Neural cell (in vitro differentiated cells): ENCODE results near the gene SLC36A1. TPM values are rescaled to one million over a fixed set of nuclear protein-coding genes. Genes with fewer than 3 reads are reported as not detected.

Experiments used
- H2AFZ ChIP-seq: fragments of 200-600, 300-800 bp; sonication (generic), shearing (Covaris generic); 2 replicates; pipeline ENCODE4 v1.6.0; 2014; ENCODE audit warnings: low read depth, mild to moderate bottlenecking, antibody characterized with exemption, low read length, moderate library complexity
- H3F3A ChIP-seq: fragments of 200-600 bp; shearing (Covaris generic); 2 replicates; pipeline ENCODE4 v1.6.1; 2016; ENCODE audit warnings: mild to moderate bottlenecking, moderate library complexity, mixed read lengths, antibody characterized with exemption, low read length; ENCODE audit not compliant: insufficient read depth, poor library complexity, severe bottlenecking
- H3K27ac ChIP-seq: fragments of 200-600, 300-800 bp; sonication (generic), shearing (Covaris generic); 2 replicates; pipeline ENCODE4 v1.5.1; 2014; ENCODE audit warnings: mild to moderate bottlenecking, low read length, moderate library complexity
- H3K27me3 ChIP-seq: fragments of 300-800, 200-600 bp; sonication (generic), shearing (Covaris generic); 2 replicates; pipeline ENCODE4 v1.6.0; 2014; ENCODE audit warnings: mild to moderate bottlenecking, low read depth, low read length, moderate library complexity; ENCODE audit not compliant: insufficient read depth
- H3K36me3 ChIP-seq: fragments of 300-800, 200-600 bp; sonication (generic), shearing (Covaris generic); 2 replicates; pipeline ENCODE4 v1.5.1; 2014; ENCODE audit warnings: mild to moderate bottlenecking, antibody characterized with exemption, low read length, moderate library complexity; ENCODE audit not compliant: insufficient read depth
- H3K4me2 ChIP-seq: fragments of 300-800, 200-600 bp; sonication (generic), shearing (Covaris generic); 2 replicates; pipeline ENCODE4 v1.6.0; 2014; ENCODE audit warnings: mild to moderate bottlenecking, low read length
- H3K4me3 ChIP-seq: fragments of 300-800, 200-600 bp; sonication (generic), shearing (Covaris generic); 2 replicates; pipeline ENCODE4 v1.5.1; 2014; ENCODE audit warnings: mild to moderate bottlenecking, low read length, moderate library complexity
- H3K79me2 ChIP-seq: fragments of 200-600 bp; shearing (Covaris generic); replicated peaks from 2 replicates; pipeline ENCODE4 v1.6.0; 2014; ENCODE audit warnings: mild to moderate bottlenecking, low read length, moderate library complexity; ENCODE audit not compliant: insufficient read depth
- H3K9ac ChIP-seq: fragments of 300-800, 200-600 bp; sonication (generic), shearing (Covaris generic); 2 replicates; pipeline ENCODE4 v1.6.1; 2016; ENCODE audit warnings: mild to moderate bottlenecking, low read length, mixed read lengths
- H3K9me2 ChIP-seq: fragments of 200-600 bp; shearing (Covaris generic); 2 replicates; pipeline ENCODE4 v1.6.1; 2016; ENCODE audit warnings: mild to moderate bottlenecking, low read length, mixed read lengths; ENCODE audit not compliant: insufficient read depth
- H3K9me3 ChIP-seq: fragments of 200-600, 300-800 bp; sonication (generic), shearing (Covaris generic); 2 replicates; pipeline ENCODE4 v1.6.1; 2016; ENCODE audit warnings: mild to moderate bottlenecking, mixed run types, low read length, moderate library complexity, mixed read lengths
- H4K20me1 ChIP-seq: fragments of 200-600 bp; shearing (Covaris generic); 2 replicates; pipeline ENCODE4 v1.6.1; 2016; ENCODE audit warnings: mild to moderate bottlenecking, mixed run types; ENCODE audit not compliant: insufficient read depth
- CTCF ChIP-seq: fragments of 450-650 bp; IDR thresholded peaks from 2 replicates; pipeline ENCODE4 v1.5.1; 2014; ENCODE audit warnings: antibody characterized with exemption, mild to moderate bottlenecking, moderate library complexity; ENCODE audit not compliant: poor library complexity, severe bottlenecking
- EP300 ChIP-seq: fragments of 450-650 bp; conservative IDR thresholded peaks from 2 replicates; pipeline ENCODE4 v1.6.1; 2014; ENCODE audit warnings: antibody characterized with exemption, mild to moderate bottlenecking, moderate library complexity; ENCODE audit not compliant: poor library complexity, severe bottlenecking
- EZH2 ChIP-seq: fragments of 200-600, 300-800 bp; shearing (Covaris generic), sonication (generic); IDR thresholded peaks from 2 replicates; pipeline ENCODE4 v1.6.1; 2014; ENCODE audit warnings: antibody characterized with exemption, low read length, borderline replicate concordance, mild to moderate bottlenecking; ENCODE audit not compliant: insufficient read depth, poor library complexity, severe bottlenecking
- MXI1 ChIP-seq: fragments of 450-650 bp; conservative IDR thresholded peaks from 2 replicates; pipeline ENCODE4 v1.6.1; 2014; ENCODE audit warnings: antibody characterized with exemption, mild to moderate bottlenecking; ENCODE audit not compliant: poor library complexity, severe bottlenecking
- POLR2AphosphoS5 ChIP-seq: IDR thresholded peaks from 2 replicates; pipeline ENCODE4 v1.6.1; 2012
- RAD21 ChIP-seq: fragments of 450-650 bp; conservative IDR thresholded peaks from 2 replicates; pipeline ENCODE4 v1.6.1; 2014; ENCODE audit warnings: antibody characterized with exemption, mild to moderate bottlenecking, moderate library complexity
- REST ChIP-seq: IDR thresholded peaks from 2 replicates; pipeline ENCODE4 v1.6.1; 2012; ENCODE audit warnings: borderline replicate concordance
- SMC3 ChIP-seq: fragments of 450-650 bp; conservative IDR thresholded peaks from 2 replicates; pipeline ENCODE4 v1.6.1; 2014; ENCODE audit warnings: antibody characterized with exemption, mild to moderate bottlenecking, moderate library complexity; ENCODE audit not compliant: poor library complexity
- TAF1 ChIP-seq: IDR thresholded peaks from 2 replicates; pipeline ENCODE4 v1.6.1; 2012; ENCODE audit warnings: low read depth
- polyA plus RNA-seq: library from polyadenylated mRNA; depleted of rRNA; stranded (reverse); fragments of >200 nt; gene quantifications from 2 replicates; pipeline ENCODE4 v1.2.3, GENCODE V29; 2014

SLC36A1 gene
- polyA plus RNA-seq, 1 donor from 2014 or later = 5.3 TPM

GRCh38 chr5:151430731-151431130 lies 16.7 kb upstream of the SLC36A1 start:
- no peaks in the 10 kb centered on the region for H3K9me2 ChIP-seq

GRCh38 chr5:151431666-151432065 lies 15.7 kb upstream of the SLC36A1 start:
- Histone ChIP-seq H3K4me3 (no peak overlapping the region), H3K4me2 (no peak overlapping the region), H3K79me2 (no peaks in the 10 kb centered on the region), H2AFZ (no peak overlapping the region), H3K27ac (no peak overlapping the region), H3K36me3 (no peaks in the 10 kb centered on the region), H4K20me1 (no peaks in the 10 kb centered on the region), H3K27me3 (no peaks in the 10 kb centered on the region), H3K9me3 (peaks cover 6% of the 10 kb centered on the region), H3K9me2 (no peaks in the 10 kb centered on the region), H3K9ac (no peak overlapping the region), H3F3A (no peaks in the 10 kb centered on the region)
- TF ChIP-seq RAD21 = no peak
- no peak for TF ChIP-seq REST
- TF ChIP-seq CTCF = no peak
- no peak for TF ChIP-seq SMC3
- TF ChIP-seq EP300 = no peak
- TF ChIP-seq MXI1 = no peak
- TF ChIP-seq TAF1 = no peak

More at GRCh38 chr5:151430731-151431130, 16.7 kb upstream of the SLC36A1 start:
- Histone ChIP-seq H3K4me2 (no peak overlapping the region), H4K20me1 (no peaks in the 10 kb centered on the region), H3K27me3 (no peaks in the 10 kb centered on the region), H3F3A (no peaks in the 10 kb centered on the region), H3K9ac (no peak overlapping the region), H3K4me3 (no peak overlapping the region), H3K79me2 (no peaks in the 10 kb centered on the region), H3K9me3 (peaks cover 6% of the 10 kb centered on the region), H3K27ac (no peak overlapping the region), H2AFZ (no peak overlapping the region), H3K36me3 (no peaks in the 10 kb centered on the region)
- TF ChIP-seq RAD21 = no peak
- TF ChIP-seq EZH2 = no peak
- TF ChIP-seq SMC3 = no peak
- no peak for TF ChIP-seq REST
- no peak for TF ChIP-seq TAF1
- no peak for TF ChIP-seq EP300
- no peak for TF ChIP-seq CTCF
- TF ChIP-seq MXI1 = no peak
- TF ChIP-seq POLR2AphosphoS5 = no peak
